Activated T-helper 9 cell treated with anti-CD3 and anti-CD28 coated beads, Interleukin-2, amount 50 U/mL, for 16 hours (primary cell): ENCODE measurements around the gene UBXN10.

Experiments
- DNase-seq: peaks from one replicate; pipeline ENCODE4 v3.0.0-alpha.2; 2020; ENCODE audit warnings: low read depth

UBXN10 gene

DNA sequence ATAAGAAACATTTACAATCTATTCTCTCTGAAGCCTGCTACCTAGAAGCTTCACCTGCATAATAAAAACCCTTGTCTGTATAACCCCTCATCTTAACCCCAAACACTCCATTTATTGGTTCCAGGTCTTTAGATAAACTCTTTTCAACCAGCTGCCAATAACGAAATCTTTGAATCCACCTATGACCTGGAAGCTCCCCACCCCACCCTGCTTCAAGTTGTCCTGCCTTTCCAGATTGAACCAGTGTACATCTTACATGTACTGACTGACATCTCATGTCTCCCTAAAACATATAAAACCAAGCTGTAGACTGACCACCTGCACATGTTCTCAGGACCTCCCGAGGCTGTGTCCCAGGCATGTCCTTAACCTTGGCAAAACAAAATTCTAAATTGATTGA lies 54.1 kb downstream of the UBXN10 start:
- no peak for DNase-seq

GRCh38 chr1:20242890-20243479 lies 57.1 kb downstream of the UBXN10 start:
- DNase-seq = no peak
